ENCODE measurements around the gene RNF157. TPM values are rescaled to one million over a fixed set of nuclear protein-coding genes. Genes with fewer than 3 reads are reported as not detected.

Gene RNF157
- total and polyA plus RNA-seq, 10 of the 15 experiments (the other 5 are each of a cell fraction or from before 2014, with no cell fraction given): 1.4 to 15.9 (median 9.6) TPM

GRCh38 chr17:76171706-76172105 is 68.6 kb downstream of the RNF157 start:
- ChIA-PET SMC1A (ENCODE audit: uncharacterized antibody, unreplicated experiment) (interaction anchor here (4.3 kb wide), 1 partner anchor 9 kb away, joined by 22 read pairs; no protein-coding TSS in a partner anchor), CTCF (no interaction called here), POLR2A (interaction anchor here (0.8 kb wide), 1 partner anchor 11 kb away, joined by 3 read pairs; no protein-coding TSS in a partner anchor), RAD21 (ENCODE audit: unreplicated experiment) (interaction anchor here (0.8 kb wide), 1 partner anchor 11 kb away, joined by 3 read pairs; no protein-coding TSS in a partner anchor)
- Histone ChIP-seq H3K4me3 (no peak overlapping the region), H3K9ac (ENCODE audit: control insufficient read depth, insufficient read depth, low read length) (no peak overlapping the region), H4K20me1 (ENCODE audit: control insufficient read depth, insufficient read depth) (no peaks in the 10 kb centered on the region), H3K36me3 (ENCODE audit: control insufficient read depth in 2 of 2, insufficient read depth in 2 of 2, low read length in 1 of 2) (no peaks in the 10 kb centered on the region), H3K9me3 (replicated peaks; ENCODE audit: control insufficient read depth, insufficient read depth, low read length) (no peaks in the 10 kb centered on the region), H3K27ac (ENCODE audit: control insufficient read depth, insufficient read depth) (no peak overlapping the region), H3K4me2 (ENCODE audit: control insufficient read depth, insufficient read depth) (no peak overlapping the region), H3K4me1 (ENCODE audit: control insufficient read depth, insufficient read depth, low read length) (no peaks in the 10 kb centered on the region), H2AFZ (ENCODE audit: control insufficient read depth, low read depth, low read length) (no peak overlapping the region), H3K79me2 (ENCODE audit: control insufficient read depth, insufficient read depth, low read length) (no peaks in the 10 kb centered on the region), H3K27me3 (replicated peaks in 1 of 2; ENCODE audit: control insufficient read depth in 2 of 2, insufficient read depth in 2 of 2, low read length in 1 of 2) (no peaks in the 10 kb centered on the region)
- no TSS peak for BruUV-seq (replicated peaks)
- ATAC-seq (no peak), DNase-seq (ENCODE audit: low read depth, low spot score) (no peak), FAIRE-seq (no peak)
- intact Hi-C loops (cut with micrococcal nuclease; ENCODE audit: unreplicated experiment) (no loop called here), in situ Hi-C loops (cut with MboI) (no loop called here)
- no peak for TF ChIP-seq HDGF (IDR thresholded peaks at IDR 0.05)
- no peak for TF ChIP-seq ATF3 (IDR thresholded peaks at IDR 0.05; ENCODE audit: borderline replicate concordance, extremely low read depth, low read depth, low read length)
- TF ChIP-seq, protein P1, sequence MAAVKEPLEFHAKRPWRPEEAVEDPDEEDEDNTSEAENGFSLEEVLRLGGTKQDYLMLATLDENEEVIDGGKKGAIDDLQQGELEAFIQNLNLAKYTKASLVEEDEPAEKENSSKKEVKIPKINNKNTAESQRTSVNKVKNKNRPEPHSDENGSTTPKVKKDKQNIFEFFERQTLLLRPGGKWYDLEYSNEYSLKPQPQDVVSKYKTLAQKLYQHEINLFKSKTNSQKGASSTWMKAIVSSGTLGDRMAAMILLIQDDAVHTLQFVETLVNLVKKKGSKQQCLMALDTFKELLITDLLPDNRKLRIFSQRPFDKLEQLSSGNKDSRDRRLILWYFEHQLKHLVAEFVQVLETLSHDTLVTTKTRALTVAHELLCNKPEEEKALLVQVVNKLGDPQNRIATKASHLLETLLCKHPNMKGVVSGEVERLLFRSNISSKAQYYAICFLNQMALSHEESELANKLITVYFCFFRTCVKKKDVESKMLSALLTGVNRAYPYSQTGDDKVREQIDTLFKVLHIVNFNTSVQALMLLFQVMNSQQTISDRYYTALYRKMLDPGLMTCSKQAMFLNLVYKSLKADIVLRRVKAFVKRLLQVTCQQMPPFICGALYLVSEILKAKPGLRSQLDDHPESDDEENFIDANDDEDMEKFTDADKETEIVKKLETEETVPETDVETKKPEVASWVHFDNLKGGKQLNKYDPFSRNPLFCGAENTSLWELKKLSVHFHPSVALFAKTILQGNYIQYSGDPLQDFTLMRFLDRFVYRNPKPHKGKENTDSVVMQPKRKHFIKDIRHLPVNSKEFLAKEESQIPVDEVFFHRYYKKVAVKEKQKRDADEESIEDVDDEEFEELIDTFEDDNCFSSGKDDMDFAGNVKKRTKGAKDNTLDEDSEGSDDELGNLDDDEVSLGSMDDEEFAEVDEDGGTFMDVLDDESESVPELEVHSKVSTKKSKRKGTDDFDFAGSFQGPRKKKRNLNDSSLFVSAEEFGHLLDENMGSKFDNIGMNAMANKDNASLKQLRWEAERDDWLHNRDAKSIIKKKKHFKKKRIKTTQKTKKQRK (IDR thresholded peaks at IDR 0.05; ENCODE audit: low read depth, low read length): no peak
- no peak for TF ChIP-seq RUNX3 (IDR thresholded peaks at IDR 0.05; ENCODE audit: low read length)
- no peak for TF ChIP-seq POLR2A (IDR thresholded peaks at IDR 0.05; ENCODE audit: low read depth, low read length)
- TF ChIP-seq NFXL1 (IDR thresholded peaks at IDR 0.05; ENCODE audit: borderline replicate concordance): no peak
- 46% methylated on average over 4 of the region's 4 CpGs for WGBS (ENCODE audit: insufficient coverage, insufficient replicate concordance, low lambda C conversion rate, missing lambda C conversion rate)

All from GM12878 (cell line).